GM12878 (cell line): ENCODE measurements around the gene SLC2A4. TPM values are rescaled to one million over a fixed set of nuclear protein-coding genes. Genes with fewer than 3 reads are reported as not detected.
A peak's percentile ranks its signal among the peaks of the same experiment; 100 is the strongest.

Source experiments
- CBX5 ChIP-seq: sonication (generic); IDR thresholded peaks from 2 replicates; pipeline ENCODE4 v1.6.1; 2016; ENCODE audit warnings: low read depth, moderate library complexity, mild to moderate bottlenecking, inconsistent platforms
- CEBPB ChIP-seq, 2 experiments: fragments of 150-350 bp in 1 of 2; IDR thresholded peaks; 2 replicates each; pipeline ENCODE4 v1.6.1; 2012 to 2014; ENCODE audit warnings: low read depth in 2 of 2, low read length in 2 of 2, borderline replicate concordance in 1 of 2, inconsistent platforms in 1 of 2
- CHD4 ChIP-seq: fragments of 200-600 bp; sonication (generic); IDR thresholded peaks from 2 replicates; pipeline ENCODE4 v1.6.1; 2016; ENCODE audit warnings: mild to moderate bottlenecking
- CREM ChIP-seq: IDR thresholded peaks from 2 replicates; pipeline ENCODE4 v1.6.1; 2014; ENCODE audit warnings: antibody characterized with exemption, low read depth
- ESRRA ChIP-seq: IDR thresholded peaks from 2 replicates; pipeline ENCODE4 v1.6.1; 2012; ENCODE audit warnings: mild to moderate bottlenecking, low read length, improper control_type of control experiment
- FOXK2 ChIP-seq: fragments of 450-650 bp; IDR thresholded peaks from 2 replicates; pipeline ENCODE4 v1.6.1; 2017; ENCODE audit warnings: mild to moderate bottlenecking, moderate library complexity
- HDGF ChIP-seq: fragments of 450-650 bp; IDR thresholded peaks from 2 replicates; pipeline ENCODE4 v1.6.1; 2016; ENCODE audit warnings: antibody characterized with exemption
- MTA2 ChIP-seq: fragments of 450-650 bp; IDR thresholded peaks from 2 replicates; pipeline ENCODE4 v1.6.1; 2016; ENCODE audit warnings: low read depth, mild to moderate bottlenecking, moderate library complexity
- NFXL1 ChIP-seq: fragments of 450-650 bp; IDR thresholded peaks from 2 replicates; pipeline ENCODE4 v1.6.1; 2017; ENCODE audit warnings: antibody characterized with exemption, mild to moderate bottlenecking, borderline replicate concordance
- RAD21 ChIP-seq: IDR thresholded peaks from 2 replicates; pipeline ENCODE4 v1.6.1; 2011; ENCODE audit warnings: mild to moderate bottlenecking, low read depth, low read length, moderate library complexity; ENCODE audit not compliant: insufficient read depth
- RCOR1 ChIP-seq: conservative IDR thresholded peaks from 2 replicates; pipeline ENCODE4 v1.6.1; 2012; ENCODE audit warnings: low read depth, low read length, improper control_type of control experiment
- RELA ChIP-seq: fragments of 450-650 bp; IDR thresholded peaks from 2 replicates; pipeline ENCODE4 v1.8.0; 2014; ENCODE audit warnings: borderline replicate concordance; ENCODE audit not compliant: partially characterized antibody
- SIN3A ChIP-seq: IDR thresholded peaks from 2 replicates; pipeline ENCODE4 v1.6.1; 2012; ENCODE audit warnings: low read depth, low read length, improper control_type of control experiment
- ZSCAN29 ChIP-seq: fragments of 450-650 bp; IDR thresholded peaks from 2 replicates; pipeline ENCODE4 v1.6.1; 2017; ENCODE audit warnings: mild to moderate bottlenecking, moderate library complexity
- polyA plus RNA-seq, 11 experiments: library from polyadenylated mRNA; depleted of rRNA in 4 of 11; unstranded in 6 of 11; stranded (reverse) in 5 of 11; fragments of >200 nt; fragmentation: Nextera tagmentation in 4 of 11; fragmentation: Illumina TruSeq in 1 of 11; extraction: Ambion mirVana in 4 of 11; extraction: Trizol in 1 of 11; gene quantifications; 1 replicate in 1 of 11; 2 replicates in 10 of 11; pipeline versions ENCODE4 v1.2.1 to v1.2.3, GENCODE V29; 2011 to 2016; ENCODE audit warnings: inconsistent platforms in 2 of 11, missing spikeins in 2 of 11, low read depth in 1 of 11
- total RNA-seq, 4 experiments: library from RNA; depleted of rRNA in 3 of 4; stranded (reverse); fragments of >200 nt in 3 of 4; fragmentation: Illumina TruSeq in 1 of 4; extraction: Trizol in 1 of 4; gene quantifications; 2 replicates each; pipeline versions ENCODE4 v1.2.1 to v1.2.3, GENCODE V29; 2013 to 2021
- TF ChIP-seq, protein P1 (sequence below): fragments of 450-650 bp; formaldehyde crosslinking; IDR thresholded peaks from 2 replicates; pipeline ENCODE4 v1.4.0; 2020; ENCODE audit warnings: mild to moderate bottlenecking, moderate library complexity
- TF ChIP-seq, protein P2 (sequence below): fragments of 450-650 bp; IDR thresholded peaks from 2 replicates; pipeline ENCODE4 v1.6.1; 2016; ENCODE audit warnings: mild to moderate bottlenecking
- TF ChIP-seq, protein P3 (sequence below), 3 experiments: IDR thresholded peaks in 2 of 3; conservative IDR thresholded peaks in 1 of 3; 2 replicates each; pipeline ENCODE4 v1.5.1; 2011; ENCODE audit warnings: low read depth in 3 of 3, low read length in 3 of 3, mild to moderate bottlenecking in 3 of 3, control low read depth in 2 of 3, moderate library complexity in 2 of 3, inconsistent platforms in 1 of 3, mixed read lengths in 1 of 3; ENCODE audit not compliant: control insufficient read depth in 2 of 3, insufficient read depth in 1 of 3; ENCODE audit errors: extremely low read depth in 1 of 3
- TF ChIP-seq, protein P4 (sequence below): fragments of 450-650 bp; IDR thresholded peaks from 2 replicates; pipeline ENCODE4 v1.6.1; 2016; ENCODE audit warnings: mild to moderate bottlenecking

The SLC2A4 gene
- total and polyA plus RNA-seq, 10 of the 15 experiments (the other 5 are each of a cell fraction or from before 2014, with no cell fraction given) = 0.03 to 0.23 (median 0.04) TPM; not detected in 4

DNA sequence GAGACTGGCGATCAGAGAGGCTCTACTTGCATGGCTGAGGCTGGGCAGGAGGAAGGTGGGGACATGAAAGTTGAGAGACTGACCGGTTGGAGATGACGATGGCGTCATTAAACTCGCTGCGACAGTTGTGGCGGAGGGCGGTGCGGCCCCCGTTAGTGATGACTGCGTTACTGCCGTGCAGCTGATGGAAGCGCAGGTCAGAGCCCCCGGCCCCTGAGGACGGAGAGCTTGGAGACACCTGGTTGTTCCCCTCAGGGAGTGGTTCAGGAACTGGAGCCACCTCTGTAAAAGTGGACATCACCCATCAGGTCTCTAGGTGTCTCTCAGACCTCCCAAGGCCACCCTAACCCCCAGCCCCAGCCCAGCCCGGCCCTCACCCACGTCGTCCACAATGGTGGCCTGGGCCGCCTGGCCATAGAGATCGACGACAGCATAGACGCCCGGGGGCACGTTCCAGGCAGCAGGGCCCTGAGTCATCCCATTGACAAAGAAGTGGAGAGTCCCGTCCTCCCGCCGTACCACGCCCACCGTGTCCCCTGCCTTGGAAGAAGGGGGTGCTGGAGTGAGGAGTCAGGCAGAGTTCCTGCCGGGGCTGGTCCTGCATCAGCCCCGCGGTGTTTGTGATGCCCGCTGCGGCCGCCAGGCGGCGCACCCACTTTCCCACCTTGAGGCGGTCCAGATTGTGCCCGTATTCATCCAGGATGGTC is 42.4 kb downstream of the SLC2A4 start (continued):
- TF ChIP-seq, protein P1, sequence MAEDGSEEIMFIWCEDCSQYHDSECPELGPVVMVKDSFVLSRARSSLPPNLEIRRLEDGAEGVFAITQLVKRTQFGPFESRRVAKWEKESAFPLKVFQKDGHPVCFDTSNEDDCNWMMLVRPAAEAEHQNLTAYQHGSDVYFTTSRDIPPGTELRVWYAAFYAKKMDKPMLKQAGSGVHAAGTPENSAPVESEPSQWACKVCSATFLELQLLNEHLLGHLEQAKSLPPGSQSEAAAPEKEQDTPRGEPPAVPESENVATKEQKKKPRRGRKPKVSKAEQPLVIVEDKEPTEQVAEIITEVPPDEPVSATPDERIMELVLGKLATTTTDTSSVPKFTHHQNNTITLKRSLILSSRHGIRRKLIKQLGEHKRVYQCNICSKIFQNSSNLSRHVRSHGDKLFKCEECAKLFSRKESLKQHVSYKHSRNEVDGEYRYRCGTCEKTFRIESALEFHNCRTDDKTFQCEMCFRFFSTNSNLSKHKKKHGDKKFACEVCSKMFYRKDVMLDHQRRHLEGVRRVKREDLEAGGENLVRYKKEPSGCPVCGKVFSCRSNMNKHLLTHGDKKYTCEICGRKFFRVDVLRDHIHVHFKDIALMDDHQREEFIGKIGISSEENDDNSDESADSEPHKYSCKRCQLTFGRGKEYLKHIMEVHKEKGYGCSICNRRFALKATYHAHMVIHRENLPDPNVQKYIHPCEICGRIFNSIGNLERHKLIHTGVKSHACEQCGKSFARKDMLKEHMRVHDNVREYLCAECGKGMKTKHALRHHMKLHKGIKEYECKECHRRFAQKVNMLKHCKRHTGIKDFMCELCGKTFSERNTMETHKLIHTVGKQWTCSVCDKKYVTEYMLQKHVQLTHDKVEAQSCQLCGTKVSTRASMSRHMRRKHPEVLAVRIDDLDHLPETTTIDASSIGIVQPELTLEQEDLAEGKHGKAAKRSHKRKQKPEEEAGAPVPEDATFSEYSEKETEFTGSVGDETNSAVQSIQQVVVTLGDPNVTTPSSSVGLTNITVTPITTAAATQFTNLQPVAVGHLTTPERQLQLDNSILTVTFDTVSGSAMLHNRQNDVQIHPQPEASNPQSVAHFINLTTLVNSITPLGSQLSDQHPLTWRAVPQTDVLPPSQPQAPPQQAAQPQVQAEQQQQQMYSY (CRISPR knock-in tag) = no peak
- no peak for TF ChIP-seq RCOR1
- TF ChIP-seq MTA2 = no peak
- TF ChIP-seq, protein P2, sequence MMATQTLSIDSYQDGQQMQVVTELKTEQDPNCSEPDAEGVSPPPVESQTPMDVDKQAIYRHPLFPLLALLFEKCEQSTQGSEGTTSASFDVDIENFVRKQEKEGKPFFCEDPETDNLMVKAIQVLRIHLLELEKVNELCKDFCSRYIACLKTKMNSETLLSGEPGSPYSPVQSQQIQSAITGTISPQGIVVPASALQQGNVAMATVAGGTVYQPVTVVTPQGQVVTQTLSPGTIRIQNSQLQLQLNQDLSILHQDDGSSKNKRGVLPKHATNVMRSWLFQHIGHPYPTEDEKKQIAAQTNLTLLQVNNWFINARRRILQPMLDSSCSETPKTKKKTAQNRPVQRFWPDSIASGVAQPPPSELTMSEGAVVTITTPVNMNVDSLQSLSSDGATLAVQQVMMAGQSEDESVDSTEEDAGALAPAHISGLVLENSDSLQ = no peak
- TF ChIP-seq ESRRA = no peak
- no peak for TF ChIP-seq CREM
- TF ChIP-seq RAD21 = peak; percentile 70
- TF ChIP-seq CHD4 = no peak
- no peak for TF ChIP-seq FOXK2
- TF ChIP-seq, protein P3, sequence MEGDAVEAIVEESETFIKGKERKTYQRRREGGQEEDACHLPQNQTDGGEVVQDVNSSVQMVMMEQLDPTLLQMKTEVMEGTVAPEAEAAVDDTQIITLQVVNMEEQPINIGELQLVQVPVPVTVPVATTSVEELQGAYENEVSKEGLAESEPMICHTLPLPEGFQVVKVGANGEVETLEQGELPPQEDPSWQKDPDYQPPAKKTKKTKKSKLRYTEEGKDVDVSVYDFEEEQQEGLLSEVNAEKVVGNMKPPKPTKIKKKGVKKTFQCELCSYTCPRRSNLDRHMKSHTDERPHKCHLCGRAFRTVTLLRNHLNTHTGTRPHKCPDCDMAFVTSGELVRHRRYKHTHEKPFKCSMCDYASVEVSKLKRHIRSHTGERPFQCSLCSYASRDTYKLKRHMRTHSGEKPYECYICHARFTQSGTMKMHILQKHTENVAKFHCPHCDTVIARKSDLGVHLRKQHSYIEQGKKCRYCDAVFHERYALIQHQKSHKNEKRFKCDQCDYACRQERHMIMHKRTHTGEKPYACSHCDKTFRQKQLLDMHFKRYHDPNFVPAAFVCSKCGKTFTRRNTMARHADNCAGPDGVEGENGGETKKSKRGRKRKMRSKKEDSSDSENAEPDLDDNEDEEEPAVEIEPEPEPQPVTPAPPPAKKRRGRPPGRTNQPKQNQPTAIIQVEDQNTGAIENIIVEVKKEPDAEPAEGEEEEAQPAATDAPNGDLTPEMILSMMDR (IDR thresholded peaks at IDR 0.05 in 2 of 3, conservative IDR thresholded peaks at IDR 0.05 in 1 of 3; ENCODE audit: control insufficient read depth in 2 of 3, extremely low read depth in 1 of 3, insufficient read depth in 1 of 3, low read depth in 3 of 3, low read length in 3 of 3) = peak; percentile 88 to 99 (median 98)
- no peak for TF ChIP-seq CBX5
- TF ChIP-seq SIN3A = no peak
- TF ChIP-seq HDGF = 0 out of 2 replicates have a peak, but pooled peaks have one; percentile 44
- TF ChIP-seq RELA = no peak
- TF ChIP-seq NFXL1 = no peak
- TF ChIP-seq CEBPB (IDR thresholded peaks at IDR 0.05; ENCODE audit: borderline replicate concordance in 1 of 2, low read depth in 2 of 2, low read length in 2 of 2) = no peak
- no peak for TF ChIP-seq ZSCAN29
- TF ChIP-seq, protein P4, sequence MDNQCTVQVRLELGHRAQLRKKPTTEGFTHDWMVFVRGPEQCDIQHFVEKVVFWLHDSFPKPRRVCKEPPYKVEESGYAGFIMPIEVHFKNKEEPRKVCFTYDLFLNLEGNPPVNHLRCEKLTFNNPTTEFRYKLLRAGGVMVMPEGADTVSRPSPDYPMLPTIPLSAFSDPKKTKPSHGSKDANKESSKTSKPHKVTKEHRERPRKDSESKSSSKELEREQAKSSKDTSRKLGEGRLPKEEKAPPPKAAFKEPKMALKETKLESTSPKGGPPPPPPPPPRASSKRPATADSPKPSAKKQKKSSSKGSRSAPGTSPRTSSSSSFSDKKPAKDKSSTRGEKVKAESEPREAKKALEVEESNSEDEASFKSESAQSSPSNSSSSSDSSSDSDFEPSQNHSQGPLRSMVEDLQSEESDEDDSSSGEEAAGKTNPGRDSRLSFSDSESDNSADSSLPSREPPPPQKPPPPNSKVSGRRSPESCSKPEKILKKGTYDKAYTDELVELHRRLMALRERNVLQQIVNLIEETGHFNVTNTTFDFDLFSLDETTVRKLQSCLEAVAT = peak; percentile 56; the same call in 1 of the 2 replicates
